ENCODE measurements around the gene DNAJC1. TPM values are rescaled to one million over a fixed set of nuclear protein-coding genes. Genes with fewer than 3 reads are reported as not detected.

DNAJC1 gene
- total RNA-seq, 1 experiment from 2014 or later = 19.1 TPM

GRCh38 chr10:21831986-21832820, 171.3 kb downstream of the DNAJC1 start:
- no TSS peak for BruUV-seq (replicated peaks)
- no peak overlapping the region for H3K4me2 ChIP-seq
- H4K20me1 ChIP-seq (ENCODE audit: insufficient read depth) = no peaks in the 10 kb centered on the region
- POLR2A ChIA-PET (ENCODE audit: unreplicated experiment) = no interaction called here
- no peaks in the 10 kb centered on the region for H3K36me3 ChIP-seq (ENCODE audit: low read depth)
- H2AFZ ChIP-seq = no peak overlapping the region
- no peak for DNase-seq
- CTCF ChIA-PET = no interaction called here
- TF ChIP-seq EZH2 (IDR thresholded peaks at IDR 0.05; ENCODE audit: low read depth) (no peak), CTCF (conservative IDR thresholded peaks at IDR 0.05) (no peak)
- intact Hi-C loops (cut with micrococcal nuclease; ENCODE audit: unreplicated experiment) = no loop called here
- H3F3A ChIP-seq (ENCODE audit: insufficient read depth, low read depth) = no peaks in the 10 kb centered on the region
- H3K79me2 ChIP-seq (ENCODE audit: low read depth) = no peaks in the 10 kb centered on the region
- H3K27me3 ChIP-seq (ENCODE audit: insufficient read depth, low read depth) = no peaks in the 10 kb centered on the region
- H3K4me1 ChIP-seq (replicated peaks; ENCODE audit: insufficient read depth) = no peaks in the 10 kb centered on the region
- no peak overlapping the region for H3K4me3 ChIP-seq
- H3K27ac ChIP-seq = no peak overlapping the region
- no peaks in the 10 kb centered on the region for H3K9me3 ChIP-seq (ENCODE audit: insufficient read depth, low read depth)
- H3K9me2 ChIP-seq (ENCODE audit: insufficient read depth) = no peaks in the 10 kb centered on the region

- peaks cover 6% of the 10 kb centered on the region; the same call in 1 of the 2 replicates for H3K9me3 ChIP-seq (ENCODE audit: insufficient read depth, low read depth)
- ChIA-PET CTCF (no interaction called here), POLR2A (ENCODE audit: unreplicated experiment) (no interaction called here)
- no peaks in the 10 kb centered on the region for H3K4me1 ChIP-seq (replicated peaks; ENCODE audit: insufficient read depth)
- no peaks in the 10 kb centered on the region for H4K20me1 ChIP-seq (ENCODE audit: insufficient read depth)
- no peak overlapping the region for H3K27ac ChIP-seq
- no peaks in the 10 kb centered on the region for H3K79me2 ChIP-seq (ENCODE audit: low read depth)
- no peak overlapping the region for H3K4me2 ChIP-seq
- intact Hi-C loops (cut with micrococcal nuclease; ENCODE audit: unreplicated experiment) = no loop called here
- no peak overlapping the region for H2AFZ ChIP-seq
- H3K27me3 ChIP-seq (ENCODE audit: insufficient read depth, low read depth) = no peaks in the 10 kb centered on the region
- H3F3A ChIP-seq (ENCODE audit: insufficient read depth, low read depth) = no peaks in the 10 kb centered on the region
- no peaks in the 10 kb centered on the region for H3K9me2 ChIP-seq (ENCODE audit: insufficient read depth)
- BruUV-seq (replicated peaks) = no TSS peak
- no peaks in the 10 kb centered on the region for H3K36me3 ChIP-seq (ENCODE audit: low read depth)
- TF ChIP-seq CTCF (conservative IDR thresholded peaks at IDR 0.05) = no peak
- no peak overlapping the region for H3K4me3 ChIP-seq
- DNase-seq = no peak
Observed at GRCh38 chr10:21830037-21830436, 173.5 kb downstream of the DNAJC1 start.

- intact Hi-C loops (cut with micrococcal nuclease; ENCODE audit: unreplicated experiment) = no loop called here
- POLR2A ChIA-PET (ENCODE audit: unreplicated experiment) = no interaction called here
Observed at GRCh38 chr10:21827308-21827707, 176.2 kb downstream of the DNAJC1 start.

More at GRCh38 chr10:21827308-21827707, 176.2 kb downstream of the DNAJC1 start:
- no peak overlapping the region for H3K4me3 ChIP-seq
- H2AFZ ChIP-seq = no peak overlapping the region
- H3K4me2 ChIP-seq = no peak overlapping the region
- H3K9me2 ChIP-seq (ENCODE audit: insufficient read depth) = no peaks in the 10 kb centered on the region
- no peaks in the 10 kb centered on the region for H3K4me1 ChIP-seq (replicated peaks; ENCODE audit: insufficient read depth)
- H3K27me3 ChIP-seq (ENCODE audit: insufficient read depth, low read depth) = no peaks in the 10 kb centered on the region
- no peaks in the 10 kb centered on the region for H3F3A ChIP-seq (ENCODE audit: insufficient read depth, low read depth)
- no peaks in the 10 kb centered on the region; the same call in 1 of the 2 replicates for H3K79me2 ChIP-seq (ENCODE audit: low read depth)
- H4K20me1 ChIP-seq (ENCODE audit: insufficient read depth) = no peaks in the 10 kb centered on the region
- no peaks in the 10 kb centered on the region for H3K36me3 ChIP-seq (ENCODE audit: low read depth)
- CTCF ChIA-PET = no interaction called here
- TF ChIP-seq CTCF (conservative IDR thresholded peaks at IDR 0.05) = no peak
- no peak for TF ChIP-seq EZH2 (IDR thresholded peaks at IDR 0.05; ENCODE audit: low read depth)
- peaks cover 6% of the 10 kb centered on the region; the same call in 1 of the 2 replicates for H3K9me3 ChIP-seq (ENCODE audit: insufficient read depth, low read depth)
- H3K27ac ChIP-seq = no peak overlapping the region
- BruUV-seq (replicated peaks) = no TSS peak
- DNase-seq = no peak
